Measurements from ENCODE around the gene VPS72. TPM values are rescaled to one million over a fixed set of nuclear protein-coding genes. Genes with fewer than 3 reads are reported as not detected.
A peak's percentile ranks its signal among the peaks of the same experiment; 100 is the strongest.

The VPS72 gene
- total RNA-seq, 6 experiments from 2014 or later, result 10.0 to 19.2 (median 14.7) TPM

GRCh38 chr1:151175863-151176262 is 14.1 kb downstream of the VPS72 start, which contains the start of gene TMOD4:
Gene TMOD4 (minus strand): TSS chr1:151175981. CDS start chr1:151174875, 1,106 bp downstream.
- no peak for TF ChIP-seq POLR2A (IDR thresholded peaks at IDR 0.05)
- TF ChIP-seq CTCF (IDR thresholded peaks at IDR 0.05), result peak; percentile 25 to 41 (median 34)
- WGBS (ENCODE audit: insufficient coverage, low coverage, low lambda C conversion rate, missing lambda C conversion rate), result 58% methylated on average over 3 of the region's 4 CpGs
- Histone ChIP-seq H3K27me3 (no peaks in the 10 kb centered on the region), H3K4me1 (no peaks in the 10 kb centered on the region), H3K27ac (no peak within 1 kb of the TSS), H3K9me3 (no peaks in the 10 kb centered on the region), H3K4me3 (no peak within 1 kb of the TSS), H3K36me3 (peaks cover 0 to 56% (median 14%) of the 10 kb centered on the region in 4 donors)
- ATAC-seq (peak; percentile 64 to 70 (median 66)), DNase-seq (no peak)
- intact Hi-C loops (cut with DNase I), result no loop called here

- Histone ChIP-seq H3K9me3 (no peaks in the 10 kb centered on the region), H3K27me3 (no peaks in the 10 kb centered on the region), H3K4me3 (no peak overlapping the region), H3K4me1 (no peaks in the 10 kb centered on the region), H3K36me3 (peaks cover 0 to 49% (median 14%) of the 10 kb centered on the region in 4 donors), H3K27ac (no peak overlapping the region)
- no peak for TF ChIP-seq POLR2A (IDR thresholded peaks at IDR 0.05)
- no peak for TF ChIP-seq CTCF (IDR thresholded peaks at IDR 0.05)
- no peak for ATAC-seq
- WGBS (ENCODE audit: insufficient coverage, low coverage, low lambda C conversion rate, missing lambda C conversion rate), result 67% methylated on average over 5 of the region's 6 CpGs
- no peak for DNase-seq
- intact Hi-C loops (cut with DNase I), result no loop called here
Measured at GRCh38 chr1:151175041-151175741, 14.8 kb downstream of the VPS72 start.

- WGBS (ENCODE audit: insufficient coverage, low coverage, low lambda C conversion rate, missing lambda C conversion rate), result 83% methylated on average over 1 of the region's 5 CpGs
- H3K27ac ChIP-seq, result no peak overlapping the region
- no peaks in the 10 kb centered on the region for H3K27me3 ChIP-seq
- ATAC-seq (no peak), DNase-seq (no peak)
- H3K4me3 ChIP-seq, result no peak overlapping the region
- H3K4me1 ChIP-seq, result peaks cover 0 to 7% (median 3%) of the 10 kb centered on the region in 4 donors
- no peaks in the 10 kb centered on the region for H3K9me3 ChIP-seq
- no peak for TF ChIP-seq CTCF (IDR thresholded peaks at IDR 0.05)
- TF ChIP-seq POLR2A (IDR thresholded peaks at IDR 0.05), result no peak
- intact Hi-C loops (cut with DNase I), result no loop called here
- peaks cover 0 to 24% (median 5%) of the 10 kb centered on the region in 4 donors for H3K36me3 ChIP-seq
Measured at GRCh38 chr1:151171190-151171589, 18.8 kb downstream of the VPS72 start.

GRCh38 chr1:151167116-151167515 is 22.9 kb downstream of the VPS72 start:
- no peak for DNase-seq

More at GRCh38 chr1:151167116-151167515, 22.9 kb downstream of the VPS72 start:
- no peak for ATAC-seq
- WGBS (ENCODE audit: insufficient coverage, low coverage, low lambda C conversion rate, missing lambda C conversion rate), result 96% methylated on average over 4 of the region's 6 CpGs
- Histone ChIP-seq H3K4me3 (peak overlapping the region in 1 of 3 donors; percentile 51), H3K9me3 (no peaks in the 10 kb centered on the region), H3K27me3 (no peaks in the 10 kb centered on the region), H3K4me1 (peaks cover 0 to 15% (median 7%) of the 10 kb centered on the region in 4 donors), H3K27ac (no peak overlapping the region), H3K36me3 (peaks cover 0 to 15% (median 4%) of the 10 kb centered on the region in 4 donors)
- intact Hi-C loops (cut with DNase I), result no loop called here
- TF ChIP-seq POLR2A (IDR thresholded peaks at IDR 0.05) (no peak), CTCF (IDR thresholded peaks at IDR 0.05) (no peak)
